ENCODE results near the gene FSHR.

FSHR gene

DNA sequence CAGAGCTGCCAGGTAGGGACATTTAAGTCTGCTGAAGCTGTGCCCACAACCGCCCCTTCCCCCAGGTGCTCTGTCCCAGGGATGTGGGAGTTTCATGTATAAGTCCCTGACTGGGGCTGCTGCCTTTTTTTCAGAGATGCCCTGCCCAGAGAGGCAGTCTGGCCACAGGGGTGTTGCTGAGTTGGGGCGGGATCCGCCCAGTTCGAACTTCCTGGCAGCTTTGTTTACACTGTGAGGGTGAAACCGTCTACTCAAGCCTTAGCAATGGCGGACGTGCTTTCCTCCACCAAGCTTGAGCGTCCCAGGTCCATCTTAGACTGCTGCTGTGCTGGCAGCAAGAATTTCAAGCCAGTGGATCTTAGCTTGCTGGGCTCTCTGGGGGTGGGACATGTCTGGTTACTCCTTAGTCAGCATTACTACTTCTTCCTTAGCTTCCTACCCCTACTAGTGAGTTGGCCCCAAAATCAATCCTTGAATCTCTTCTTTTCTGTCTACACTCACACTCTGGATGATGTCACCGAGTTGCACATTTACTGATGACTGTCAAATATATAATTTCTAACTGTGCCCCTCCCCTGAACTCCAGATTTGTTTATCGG lies 31.8 kb upstream of the FSHR start:
- DNase-seq (ENCODE audit: low read depth) = no peak
- TF ChIP-seq, protein P1, sequence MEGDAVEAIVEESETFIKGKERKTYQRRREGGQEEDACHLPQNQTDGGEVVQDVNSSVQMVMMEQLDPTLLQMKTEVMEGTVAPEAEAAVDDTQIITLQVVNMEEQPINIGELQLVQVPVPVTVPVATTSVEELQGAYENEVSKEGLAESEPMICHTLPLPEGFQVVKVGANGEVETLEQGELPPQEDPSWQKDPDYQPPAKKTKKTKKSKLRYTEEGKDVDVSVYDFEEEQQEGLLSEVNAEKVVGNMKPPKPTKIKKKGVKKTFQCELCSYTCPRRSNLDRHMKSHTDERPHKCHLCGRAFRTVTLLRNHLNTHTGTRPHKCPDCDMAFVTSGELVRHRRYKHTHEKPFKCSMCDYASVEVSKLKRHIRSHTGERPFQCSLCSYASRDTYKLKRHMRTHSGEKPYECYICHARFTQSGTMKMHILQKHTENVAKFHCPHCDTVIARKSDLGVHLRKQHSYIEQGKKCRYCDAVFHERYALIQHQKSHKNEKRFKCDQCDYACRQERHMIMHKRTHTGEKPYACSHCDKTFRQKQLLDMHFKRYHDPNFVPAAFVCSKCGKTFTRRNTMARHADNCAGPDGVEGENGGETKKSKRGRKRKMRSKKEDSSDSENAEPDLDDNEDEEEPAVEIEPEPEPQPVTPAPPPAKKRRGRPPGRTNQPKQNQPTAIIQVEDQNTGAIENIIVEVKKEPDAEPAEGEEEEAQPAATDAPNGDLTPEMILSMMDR (IDR thresholded peaks at IDR 0.05; ENCODE audit: low read depth, low read length) = no peak
- TF ChIP-seq POLR2A (IDR thresholded peaks at IDR 0.05; ENCODE audit: extremely low read depth, insufficient read length) (no peak), MYC (IDR thresholded peaks at IDR 0.05; ENCODE audit: low read depth, low read length) (no peak)
- TF ChIP-seq, protein P2, sequence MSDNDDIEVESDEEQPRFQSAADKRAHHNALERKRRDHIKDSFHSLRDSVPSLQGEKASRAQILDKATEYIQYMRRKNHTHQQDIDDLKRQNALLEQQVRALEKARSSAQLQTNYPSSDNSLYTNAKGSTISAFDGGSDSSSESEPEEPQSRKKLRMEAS (IDR thresholded peaks at IDR 0.05; ENCODE audit: low read depth, low read length) = no peak
- H3K4me3 ChIP-seq (ENCODE audit: low read depth, low read length) = no peak overlapping the region

DNA sequence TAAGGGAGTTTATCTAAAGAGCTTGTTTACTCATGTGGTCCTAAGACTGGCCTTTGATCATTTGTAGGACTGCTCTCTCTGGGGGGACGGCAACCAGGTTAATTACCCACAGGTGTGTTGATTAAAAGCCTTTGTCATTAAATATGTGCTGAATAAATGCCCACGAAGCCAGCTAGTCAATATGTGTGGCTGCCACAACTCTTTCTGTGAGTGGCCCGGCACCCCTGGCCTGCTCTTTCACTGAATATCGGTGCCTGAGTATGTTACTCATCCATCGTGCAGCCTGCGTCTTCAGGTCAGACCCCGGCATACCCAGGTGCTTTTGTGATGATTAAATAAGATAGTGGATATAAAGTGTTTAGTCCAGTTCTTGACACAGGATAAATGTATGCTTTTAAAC lies 24.3 kb upstream of the FSHR start:
- H3K4me3 ChIP-seq (ENCODE audit: low read depth, low read length) = no peak overlapping the region
- DNase-seq (ENCODE audit: low read depth) = no peak
- TF ChIP-seq, protein P1 (IDR thresholded peaks at IDR 0.05; ENCODE audit: low read depth, low read length) = no peak
- TF ChIP-seq POLR2A (IDR thresholded peaks at IDR 0.05; ENCODE audit: extremely low read depth, insufficient read length) (no peak), MYC (IDR thresholded peaks at IDR 0.05; ENCODE audit: low read depth, low read length) (no peak)
- TF ChIP-seq, protein P2 (IDR thresholded peaks at IDR 0.05; ENCODE audit: low read depth, low read length) = no peak

DNA sequence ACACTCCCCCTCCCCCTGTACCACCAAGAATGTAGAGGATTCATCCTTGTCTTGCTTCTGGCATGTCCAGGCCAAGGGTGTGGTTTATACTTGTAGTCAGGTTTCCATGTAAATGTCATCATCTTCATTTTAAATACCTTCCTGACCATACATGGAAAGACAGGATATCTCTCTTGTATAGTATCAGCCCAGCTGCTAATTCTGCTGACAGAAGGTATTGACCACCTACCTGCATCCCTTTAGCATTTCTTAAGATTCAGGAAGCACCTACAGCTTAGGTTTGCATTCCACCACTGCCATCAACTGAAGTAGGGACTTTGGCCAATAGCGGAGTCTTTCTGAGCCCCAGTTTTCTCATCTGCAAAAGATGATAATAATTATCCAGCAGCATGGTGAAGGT lies 22.9 kb upstream of the FSHR start:
- H3K4me3 ChIP-seq (ENCODE audit: low read depth, low read length) = no peak overlapping the region
- no peak for TF ChIP-seq POLR2A (IDR thresholded peaks at IDR 0.05; ENCODE audit: extremely low read depth, insufficient read length)
- no peak for TF ChIP-seq MYC (IDR thresholded peaks at IDR 0.05; ENCODE audit: low read depth, low read length)
- TF ChIP-seq, protein P2 (IDR thresholded peaks at IDR 0.05; ENCODE audit: low read depth, low read length) = no peak
- TF ChIP-seq, protein P1 (IDR thresholded peaks at IDR 0.05; ENCODE audit: low read depth, low read length) = no peak
- DNase-seq (ENCODE audit: low read depth) = no peak

DNA sequence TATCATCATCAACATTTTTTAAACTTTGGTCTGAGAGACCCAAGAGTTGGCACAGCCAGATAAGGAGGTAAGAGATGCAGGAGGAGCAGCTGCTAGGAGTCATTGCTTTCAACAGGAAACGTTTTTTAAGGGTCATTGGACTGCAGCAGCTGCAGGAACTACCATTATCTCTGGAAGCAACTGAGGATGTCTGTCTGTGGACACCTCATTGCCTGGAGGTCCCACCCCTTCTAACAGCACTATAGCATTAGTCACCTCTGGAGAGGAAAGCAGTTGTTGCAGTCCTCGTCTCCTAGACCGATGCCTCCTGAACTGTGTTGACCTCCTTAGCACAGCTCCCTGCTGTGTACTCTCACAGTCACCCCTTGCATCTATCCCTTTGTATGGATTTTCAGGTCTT lies 21.5 kb upstream of the FSHR start:
- no peak for TF ChIP-seq POLR2A (IDR thresholded peaks at IDR 0.05; ENCODE audit: extremely low read depth, insufficient read length)
- no peak for DNase-seq (ENCODE audit: low read depth)
- H3K4me3 ChIP-seq (ENCODE audit: low read depth, low read length) = no peak overlapping the region

DNA sequence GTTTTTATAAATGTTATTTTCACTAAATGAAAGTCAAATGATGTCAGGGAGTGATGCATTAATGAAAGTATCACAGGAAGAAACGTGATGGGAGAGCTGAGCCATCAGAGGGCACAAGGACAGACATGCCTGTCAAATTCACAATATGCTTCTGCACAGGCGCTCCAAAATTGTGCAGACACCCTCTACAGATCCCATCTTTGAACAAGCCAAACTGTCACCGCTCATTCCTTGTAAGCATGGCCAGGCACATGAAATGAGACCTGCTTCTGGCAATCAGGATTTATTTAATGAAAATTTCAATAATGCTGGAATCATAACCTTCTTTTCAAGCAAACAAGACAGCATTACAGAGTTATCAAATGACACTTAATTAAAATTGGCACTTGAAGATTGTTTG lies 20.4 kb upstream of the FSHR start:
- DNase-seq (ENCODE audit: low read depth) = no peak
- no peak overlapping the region for H3K4me3 ChIP-seq (ENCODE audit: low read depth, low read length)
- TF ChIP-seq MYC (IDR thresholded peaks at IDR 0.05; ENCODE audit: low read depth, low read length) (no peak), POLR2A (IDR thresholded peaks at IDR 0.05; ENCODE audit: extremely low read depth, insufficient read length) (no peak)
- TF ChIP-seq, protein P1 (IDR thresholded peaks at IDR 0.05; ENCODE audit: low read depth, low read length) = no peak
- TF ChIP-seq, protein P2 (IDR thresholded peaks at IDR 0.05; ENCODE audit: low read depth, low read length) = no peak

DNA sequence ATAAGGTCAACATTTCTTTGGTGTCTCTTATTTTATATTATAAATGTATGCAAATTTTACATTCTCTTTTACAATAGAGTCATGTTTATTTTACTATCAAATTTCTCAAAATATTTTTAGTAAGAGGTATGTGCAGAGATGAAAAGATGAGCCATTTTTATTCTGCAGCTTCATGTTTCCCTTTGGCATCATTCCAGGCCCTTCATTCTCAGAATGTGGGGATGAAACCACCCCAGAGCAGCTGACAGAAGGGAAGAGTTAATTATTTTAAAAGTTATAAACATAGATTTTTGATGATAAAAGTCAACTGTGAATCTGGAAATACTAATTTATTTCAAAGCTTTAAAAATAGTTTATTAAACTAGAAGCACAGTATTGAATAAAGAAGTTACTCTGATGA lies 12.8 kb upstream of the FSHR start:
- DNase-seq (ENCODE audit: low read depth) = no peak
- TF ChIP-seq MYC (IDR thresholded peaks at IDR 0.05; ENCODE audit: low read depth, low read length) = no peak
- TF ChIP-seq, protein P2 (IDR thresholded peaks at IDR 0.05; ENCODE audit: low read depth, low read length) = no peak
- no peak for TF ChIP-seq POLR2A (IDR thresholded peaks at IDR 0.05; ENCODE audit: extremely low read depth, insufficient read length)
- TF ChIP-seq, protein P1 (IDR thresholded peaks at IDR 0.05; ENCODE audit: low read depth, low read length) = no peak
- H3K4me3 ChIP-seq (ENCODE audit: low read depth, low read length) = no peak overlapping the region
